Cardiac muscle cell (in vitro differentiated cells and primary cell): ENCODE measurements around the gene IL1RAPL1. TPM values are rescaled to one million over a fixed set of nuclear protein-coding genes. Genes with fewer than 3 reads are reported as not detected.

ENCODE experiments used
- DNase-seq, 2 donors: peaks; one replicate each; pipeline versions ENCODE4 v3.0.0 to v3.0.0-alpha.2; 2010 to 2017; ENCODE audit warnings: low read depth in 1 of 2, low spot score in 1 of 2
- H3K27ac ChIP-seq: fragments of 200-600 bp; sonication (generic); 2 replicates; pipeline ENCODE4 v1.5.1; 2016
- H3K27me3 ChIP-seq: fragments of 200-600 bp; sonication (generic); 2 replicates; pipeline ENCODE4 v1.6.0; 2016; ENCODE audit warnings: control low read depth
- H3K36me3 ChIP-seq: fragments of 200-600 bp; sonication (generic); 2 replicates; pipeline ENCODE4 v1.5.1; 2016; ENCODE audit warnings: control low read depth
- H3K4me1 ChIP-seq: fragments of 200-600 bp; sonication (generic); 2 replicates; pipeline ENCODE4 v1.8.1; 2017; ENCODE audit warnings: low read depth, mild to moderate bottlenecking, mixed run types
- H3K4me3 ChIP-seq: fragments of 200-600 bp; sonication (generic); 2 replicates; pipeline ENCODE4 v1.5.1; 2016; ENCODE audit warnings: mild to moderate bottlenecking
- H3K9me3 ChIP-seq: fragments of 200-600 bp; sonication (generic); 2 replicates; pipeline ENCODE4 v1.5.1; 2017; ENCODE audit warnings: low read depth, mild to moderate bottlenecking, control low read depth
- polyA plus RNA-seq: library from polyadenylated mRNA; unstranded; fragments of >200 nt; fragmentation: Nextera tagmentation; extraction: Ambion mirVana; gene quantifications from 2 replicates; pipeline ENCODE4 v1.2.1, GENCODE V29; 2016
- total RNA-seq: library from RNA; depleted of rRNA; stranded (reverse); fragments of >200 nt; gene quantifications from 2 replicates; pipeline ENCODE4 v1.2.3, GENCODE V29; 2016
- TF ChIP-seq, protein P1 (sequence below): IDR thresholded peaks from 2 replicates; pipeline ENCODE4 v1.5.1; 2012; ENCODE audit warnings: low read depth, mild to moderate bottlenecking, low read length

Gene IL1RAPL1
- total and polyA plus RNA-seq, 2 experiments from 2014 or later = 3.2 to 4.2 TPM

DNA sequence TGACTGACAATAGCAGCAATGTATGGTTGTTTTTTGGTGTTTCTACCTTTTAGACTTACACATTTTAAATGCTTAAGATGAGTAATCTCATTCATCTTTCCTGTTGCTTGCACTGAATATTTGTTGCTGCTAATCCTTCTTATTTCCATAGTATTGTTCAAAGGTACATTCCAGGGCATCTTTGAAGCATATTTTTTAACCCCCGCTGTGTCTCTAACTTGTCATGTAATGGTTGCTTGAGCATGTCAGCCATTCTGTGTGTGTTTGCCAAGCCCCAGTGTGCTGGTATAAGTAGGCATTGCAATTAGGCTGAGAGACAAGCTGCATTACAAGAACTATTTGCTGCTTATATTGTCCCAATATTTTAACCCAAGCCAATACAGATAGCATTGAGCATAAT, 87.9 kb downstream of the IL1RAPL1 start:
- Histone ChIP-seq H3K4me1 (no peaks in the 10 kb centered on the region), H3K27ac (no peak overlapping the region), H3K36me3 (no peaks in the 10 kb centered on the region), H3K4me3 (no peak overlapping the region), H3K27me3 (no peaks in the 10 kb centered on the region), H3K9me3 (no peaks in the 10 kb centered on the region)
- no peak for DNase-seq
- TF ChIP-seq, protein P1, sequence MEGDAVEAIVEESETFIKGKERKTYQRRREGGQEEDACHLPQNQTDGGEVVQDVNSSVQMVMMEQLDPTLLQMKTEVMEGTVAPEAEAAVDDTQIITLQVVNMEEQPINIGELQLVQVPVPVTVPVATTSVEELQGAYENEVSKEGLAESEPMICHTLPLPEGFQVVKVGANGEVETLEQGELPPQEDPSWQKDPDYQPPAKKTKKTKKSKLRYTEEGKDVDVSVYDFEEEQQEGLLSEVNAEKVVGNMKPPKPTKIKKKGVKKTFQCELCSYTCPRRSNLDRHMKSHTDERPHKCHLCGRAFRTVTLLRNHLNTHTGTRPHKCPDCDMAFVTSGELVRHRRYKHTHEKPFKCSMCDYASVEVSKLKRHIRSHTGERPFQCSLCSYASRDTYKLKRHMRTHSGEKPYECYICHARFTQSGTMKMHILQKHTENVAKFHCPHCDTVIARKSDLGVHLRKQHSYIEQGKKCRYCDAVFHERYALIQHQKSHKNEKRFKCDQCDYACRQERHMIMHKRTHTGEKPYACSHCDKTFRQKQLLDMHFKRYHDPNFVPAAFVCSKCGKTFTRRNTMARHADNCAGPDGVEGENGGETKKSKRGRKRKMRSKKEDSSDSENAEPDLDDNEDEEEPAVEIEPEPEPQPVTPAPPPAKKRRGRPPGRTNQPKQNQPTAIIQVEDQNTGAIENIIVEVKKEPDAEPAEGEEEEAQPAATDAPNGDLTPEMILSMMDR = no peak

DNA sequence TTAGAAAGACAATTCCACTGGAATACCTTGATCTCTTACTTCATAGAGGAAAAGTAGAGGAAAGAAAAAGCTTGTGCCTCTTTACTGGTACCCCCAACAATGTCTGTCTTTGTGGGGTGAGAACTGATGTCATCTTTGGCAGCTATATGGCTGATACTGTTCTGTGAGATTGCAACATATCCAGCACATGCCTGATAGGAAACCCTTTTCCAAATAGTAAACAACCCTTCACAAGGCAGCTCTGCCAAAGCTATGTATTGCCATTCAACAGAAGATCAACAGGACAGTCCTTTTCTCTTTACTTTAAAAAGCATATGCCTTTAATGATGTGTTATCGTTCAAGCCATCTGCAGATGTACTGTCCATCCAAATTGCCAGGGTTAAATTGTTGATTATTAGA, 105.9 kb downstream of the IL1RAPL1 start:
- TF ChIP-seq, protein P1 = no peak
- Histone ChIP-seq H3K27ac (no peak overlapping the region), H3K4me1 (peaks cover 5% of the 10 kb centered on the region), H3K9me3 (no peaks in the 10 kb centered on the region), H3K27me3 (no peaks in the 10 kb centered on the region), H3K4me3 (no peak overlapping the region), H3K36me3 (no peaks in the 10 kb centered on the region)
- peak in 1 of 2 donors; percentile 3 for DNase-seq

DNA sequence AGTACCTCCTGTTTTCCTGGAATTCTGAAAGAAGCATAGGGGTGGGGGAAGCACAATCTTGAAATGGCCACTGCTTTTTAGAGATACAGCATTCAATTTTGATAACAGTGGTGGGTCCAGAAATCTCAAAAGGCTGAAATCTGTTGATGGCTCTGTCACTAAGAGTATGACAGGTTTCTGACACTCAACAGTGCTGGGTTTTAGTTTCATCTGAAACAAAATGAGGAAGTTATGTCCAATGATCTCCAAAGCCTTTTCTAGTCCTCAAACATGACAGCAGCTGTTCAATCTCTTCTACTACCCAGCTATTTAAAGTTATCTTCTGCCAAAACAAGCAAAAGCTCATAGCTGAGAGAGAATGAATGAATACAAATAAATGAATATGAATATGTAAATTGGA, 110.5 kb downstream of the IL1RAPL1 start:
- no peak for DNase-seq
- Histone ChIP-seq H3K27ac (no peak overlapping the region), H3K36me3 (no peaks in the 10 kb centered on the region), H3K4me3 (no peak overlapping the region), H3K4me1 (peaks cover 5% of the 10 kb centered on the region), H3K9me3 (no peaks in the 10 kb centered on the region), H3K27me3 (no peaks in the 10 kb centered on the region)
- TF ChIP-seq, protein P1 = no peak

DNA sequence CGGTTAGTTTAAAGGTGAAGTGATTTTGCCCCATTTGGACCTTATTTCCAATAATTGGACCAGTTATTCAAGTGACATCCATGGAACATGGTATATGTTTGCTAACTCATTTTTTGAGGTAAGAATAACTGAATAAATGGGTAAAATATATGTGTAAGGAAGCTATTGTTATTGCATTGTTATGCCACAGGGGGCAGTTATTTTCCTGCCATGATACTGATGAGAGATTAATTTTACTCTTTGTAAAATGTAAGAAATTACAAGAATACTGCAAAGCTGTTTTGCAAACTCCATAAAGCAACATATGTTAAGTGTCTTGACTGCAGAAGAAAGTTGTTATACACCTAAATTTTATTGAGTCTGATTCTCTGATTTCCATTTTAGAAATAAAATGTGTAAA, 114.0 kb downstream of the IL1RAPL1 start:
- TF ChIP-seq, protein P1 = no peak
- Histone ChIP-seq H3K4me1 (peaks cover 5% of the 10 kb centered on the region), H3K27ac (no peak overlapping the region), H3K27me3 (no peaks in the 10 kb centered on the region), H3K9me3 (no peaks in the 10 kb centered on the region), H3K36me3 (no peaks in the 10 kb centered on the region), H3K4me3 (no peak overlapping the region)
- DNase-seq = peak in 1 of 2 donors; percentile 0

DNA sequence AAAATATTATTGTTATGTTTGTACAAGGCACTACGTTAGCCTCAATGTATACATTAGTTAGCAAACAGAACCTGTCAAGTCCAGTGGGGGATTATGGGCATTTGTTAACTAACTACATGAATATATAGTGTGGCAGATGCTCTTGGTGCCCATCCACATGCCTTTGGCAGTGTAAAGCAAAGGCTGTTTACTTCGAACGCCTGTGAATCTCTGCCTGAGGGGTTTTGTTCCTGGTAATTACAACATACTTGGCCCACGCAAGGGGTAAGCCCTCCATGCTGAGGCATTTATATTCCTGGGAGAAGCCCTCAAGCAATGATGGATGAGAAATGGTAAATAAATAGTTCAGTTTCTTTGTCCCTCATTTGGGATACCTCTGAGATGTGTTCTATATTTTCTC, 119.7 kb downstream of the IL1RAPL1 start:
- no peak for DNase-seq
- Histone ChIP-seq H3K4me3 (no peak overlapping the region), H3K9me3 (no peaks in the 10 kb centered on the region), H3K27me3 (no peaks in the 10 kb centered on the region), H3K36me3 (no peaks in the 10 kb centered on the region), H3K27ac (no peak overlapping the region), H3K4me1 (no peaks in the 10 kb centered on the region)
- TF ChIP-seq, protein P1 = no peak

DNA sequence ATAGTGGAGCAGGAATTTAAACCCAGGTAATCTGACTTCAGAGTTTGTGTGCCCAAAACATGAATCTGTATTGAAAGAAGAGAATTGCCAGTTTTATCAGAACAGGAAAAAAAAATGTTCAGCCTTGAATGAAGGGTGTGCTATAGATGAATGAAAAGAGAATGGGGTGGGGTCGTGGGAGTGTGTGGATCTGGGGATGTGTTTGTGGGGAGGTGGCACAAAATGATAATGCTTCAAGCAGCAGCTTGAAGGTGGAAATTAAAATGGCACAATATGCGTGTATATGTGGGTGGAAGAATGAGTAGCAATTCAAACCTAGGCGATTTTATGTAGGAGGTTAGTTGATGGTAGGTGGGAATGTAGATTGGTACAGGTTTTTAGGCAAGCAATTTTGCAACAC, 122.2 kb downstream of the IL1RAPL1 start:
- Histone ChIP-seq H3K27ac (no peak overlapping the region), H3K9me3 (no peaks in the 10 kb centered on the region), H3K27me3 (no peaks in the 10 kb centered on the region), H3K4me1 (no peaks in the 10 kb centered on the region), H3K4me3 (no peak overlapping the region), H3K36me3 (no peaks in the 10 kb centered on the region)
- TF ChIP-seq, protein P1 = no peak
- DNase-seq = no peak
